Brain pericyte (primary cell): ENCODE results near the gene HMGB2.

Experiments
- DNase-seq: peaks from one replicate; pipeline ENCODE4 v3.0.0-alpha.2; 2012; ENCODE audit warnings: low read depth, low spot score

Gene HMGB2

DNA sequence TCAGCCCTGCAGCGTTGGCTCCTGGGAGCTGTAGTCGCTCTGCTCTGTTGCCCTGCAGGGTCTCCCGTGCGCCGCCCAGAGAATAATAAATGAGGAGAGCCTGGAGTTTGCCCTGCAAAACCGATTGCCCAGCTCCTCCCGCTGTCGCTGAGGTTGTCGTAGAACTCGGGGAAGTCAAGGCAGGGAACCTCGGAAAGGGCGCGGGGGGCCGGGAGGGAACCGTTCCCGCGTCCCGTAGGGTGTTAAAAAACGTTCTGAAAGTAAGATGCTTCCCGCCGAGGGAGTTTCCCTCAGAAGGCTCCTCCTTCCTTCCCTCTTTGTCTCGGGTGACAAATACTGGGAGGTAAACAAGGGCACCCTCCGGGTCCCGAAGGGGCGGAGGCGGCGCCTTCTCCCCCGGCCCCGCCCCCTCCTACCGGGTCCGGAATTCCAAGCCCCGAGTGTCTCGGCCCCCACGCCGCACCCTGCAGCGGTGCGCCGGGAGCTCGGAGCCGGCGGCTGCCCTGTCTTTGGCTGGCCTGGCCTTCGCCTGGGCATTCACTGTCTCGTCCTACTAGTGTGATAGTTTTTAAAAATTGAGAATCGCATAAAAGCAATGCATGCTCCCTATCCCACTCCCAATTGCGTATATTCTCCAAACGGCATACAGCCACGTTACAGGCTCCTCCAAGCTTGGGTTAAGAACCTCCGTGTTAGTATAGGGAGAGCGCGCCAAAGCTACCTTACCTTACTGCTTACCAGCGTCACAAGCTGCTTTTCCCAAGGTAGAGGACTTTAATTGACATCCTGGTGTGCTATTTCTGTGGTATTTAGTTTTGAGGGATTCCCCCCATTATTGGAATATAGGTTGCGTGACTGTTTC lies 964 bp upstream of the HMGB2 start:
- peak; percentile 12 for DNase-seq

DNA sequence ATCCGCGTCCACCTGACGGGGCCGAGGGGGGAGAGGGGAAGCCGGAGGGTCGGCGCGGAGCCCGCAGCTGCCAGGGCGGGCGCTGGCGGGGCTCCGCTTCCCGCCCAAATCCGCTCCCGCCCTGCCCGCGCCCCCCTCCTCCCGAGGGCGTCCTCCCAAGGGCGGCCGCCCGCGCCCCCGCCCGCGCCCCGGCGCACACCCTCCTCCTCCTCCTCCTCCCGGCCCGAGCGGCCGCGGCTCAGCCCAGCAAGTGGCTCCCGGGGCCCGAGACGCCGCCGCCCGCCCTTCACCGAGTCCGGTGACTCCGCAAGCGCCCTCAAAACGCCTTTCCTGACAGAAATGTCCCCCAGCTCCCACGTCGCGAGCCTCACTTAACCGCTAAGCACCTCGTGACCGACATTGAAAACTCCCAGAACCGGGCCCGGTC lies 487 bp downstream of the HMGB2 start:
- DNase-seq, result no peak

DNA sequence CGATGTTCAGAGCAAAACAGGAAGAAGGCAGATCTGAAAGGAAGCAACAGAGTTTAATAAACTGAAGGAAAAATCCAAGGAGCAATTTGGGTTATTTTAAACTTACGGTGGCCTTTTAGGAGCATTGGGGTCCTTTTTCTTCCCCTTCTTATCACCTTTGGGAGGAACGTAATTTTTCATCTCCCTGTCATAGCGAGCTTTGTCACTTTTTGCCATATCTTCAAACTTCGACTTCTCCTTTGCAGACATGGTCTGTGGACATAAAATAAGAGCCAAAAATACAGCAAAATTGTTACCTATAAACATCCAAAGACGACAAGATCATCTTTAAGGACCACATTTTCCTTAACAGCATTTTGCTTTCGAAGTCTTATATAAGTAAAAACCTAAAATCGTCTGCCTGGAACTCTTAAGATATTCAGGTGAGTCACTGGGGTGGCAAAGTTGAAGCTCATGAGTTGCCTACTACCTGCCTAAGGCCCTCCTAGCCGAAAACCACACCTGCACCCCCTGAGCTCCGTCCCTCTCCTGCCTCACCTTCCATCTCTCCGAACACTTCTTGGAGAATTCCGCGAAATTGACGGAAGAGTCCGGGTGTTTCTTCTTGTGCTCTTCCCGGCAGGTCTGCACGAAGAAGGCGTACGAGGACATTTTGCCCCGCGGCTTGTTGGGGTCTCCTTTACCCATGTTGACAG lies 1.0 kb downstream of the HMGB2 start:
- DNase-seq, result no peak

DNA sequence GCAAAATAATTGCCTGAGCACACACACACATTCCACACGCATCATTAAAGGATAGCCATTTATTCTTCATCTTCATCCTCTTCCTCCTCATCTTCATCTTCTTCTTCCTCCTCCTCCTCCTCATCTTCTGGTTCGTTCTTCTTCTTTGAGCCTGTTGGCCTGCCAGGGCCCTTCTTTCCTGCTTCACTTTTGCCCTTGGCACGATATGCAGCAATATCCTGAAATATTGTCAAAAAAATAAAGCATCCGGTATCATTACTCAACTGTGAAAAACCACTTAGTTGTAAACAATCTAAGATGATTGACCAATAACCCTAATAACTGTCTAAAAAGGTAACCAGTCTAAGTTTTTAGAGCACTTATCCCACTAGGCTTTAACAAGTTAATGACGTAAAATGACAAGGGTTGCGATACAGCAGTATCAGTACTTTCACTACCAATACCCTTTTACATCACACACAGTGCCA lies 2.1 kb downstream of the HMGB2 start:
- DNase-seq, result no peak

- no peak for DNase-seq
Measured at GRCh38 chr4:173330590-173330989, 3.6 kb downstream of the HMGB2 start.

- DNase-seq, result no peak
Measured at GRCh38 chr4:173328236-173328901, 5.8 kb downstream of the HMGB2 start.

DNA sequence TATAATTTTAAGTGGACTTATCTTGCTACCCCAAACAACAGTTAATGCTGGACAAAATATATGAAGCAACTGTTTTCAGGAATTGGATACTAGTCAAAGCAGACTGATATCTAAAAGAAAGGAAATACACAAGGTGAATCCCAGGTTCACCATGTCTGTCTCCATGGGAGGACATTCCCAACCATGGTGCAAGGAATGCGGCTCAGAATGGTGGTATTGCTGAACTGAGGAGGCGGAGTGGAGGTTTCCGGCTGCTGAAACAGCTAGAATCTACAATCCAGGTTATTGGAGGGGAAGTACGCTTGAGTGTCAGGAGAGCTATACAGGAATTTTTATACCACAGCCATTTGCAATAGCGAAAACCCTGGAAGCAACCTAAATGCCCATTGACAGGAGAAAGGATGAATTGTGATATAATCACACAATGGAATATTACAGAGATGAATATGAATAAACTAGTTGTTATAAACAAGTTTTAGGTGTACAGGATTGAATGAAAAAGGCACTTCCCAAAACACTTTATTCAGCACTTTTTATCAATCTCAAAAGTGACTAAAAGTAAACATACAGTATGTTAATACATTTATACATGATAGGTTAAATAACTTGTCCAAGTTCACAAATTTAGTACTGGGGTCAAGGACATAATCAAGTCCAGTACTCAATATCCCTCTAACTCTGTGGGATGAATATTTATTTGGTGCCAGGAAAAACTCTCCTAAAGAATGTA lies 9.0 kb downstream of the HMGB2 start:
- DNase-seq, result no peak

DNA sequence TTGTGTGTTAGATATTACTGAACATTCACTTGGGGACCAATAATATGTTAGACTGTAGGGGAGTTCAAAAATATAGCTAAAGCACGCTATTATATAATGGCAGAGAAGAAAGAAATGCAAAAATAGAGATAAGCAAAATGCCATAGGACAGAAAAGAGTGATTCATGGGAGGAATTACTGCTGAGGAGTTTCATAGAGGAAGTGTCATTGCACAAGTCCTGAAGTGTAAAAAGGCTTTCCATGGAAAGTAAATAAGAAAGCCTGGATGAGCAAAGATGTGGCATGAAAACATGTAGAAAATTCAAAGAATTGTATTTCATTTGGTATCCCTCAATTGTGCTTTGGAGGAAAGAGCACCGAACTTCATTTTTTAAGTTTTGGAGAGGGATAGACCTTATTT lies 14.5 kb downstream of the HMGB2 start:
- DNase-seq, result no peak

- DNase-seq, result no peak
Measured at GRCh38 chr4:173318648-173319211, 15.4 kb downstream of the HMGB2 start.

DNA sequence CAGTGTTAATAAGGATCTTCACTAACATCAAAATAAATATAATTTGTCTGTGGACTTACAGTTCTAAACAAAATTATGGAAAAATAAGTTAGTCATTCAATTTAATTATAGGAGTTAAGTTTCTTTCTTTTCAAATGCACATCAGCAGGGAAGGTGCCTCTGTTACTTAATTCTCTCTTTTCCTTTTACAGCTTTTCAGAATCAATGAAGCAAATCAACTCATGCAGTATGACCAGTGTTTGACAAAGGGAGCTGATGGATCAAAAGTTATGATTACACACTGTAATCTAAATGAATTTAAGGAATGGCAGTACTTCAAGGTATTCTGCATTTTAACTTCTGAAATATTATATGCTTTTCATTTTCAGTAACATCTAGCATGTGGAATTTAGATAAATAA lies 15.9 kb downstream of the HMGB2 start:
- DNase-seq, result no peak

DNA sequence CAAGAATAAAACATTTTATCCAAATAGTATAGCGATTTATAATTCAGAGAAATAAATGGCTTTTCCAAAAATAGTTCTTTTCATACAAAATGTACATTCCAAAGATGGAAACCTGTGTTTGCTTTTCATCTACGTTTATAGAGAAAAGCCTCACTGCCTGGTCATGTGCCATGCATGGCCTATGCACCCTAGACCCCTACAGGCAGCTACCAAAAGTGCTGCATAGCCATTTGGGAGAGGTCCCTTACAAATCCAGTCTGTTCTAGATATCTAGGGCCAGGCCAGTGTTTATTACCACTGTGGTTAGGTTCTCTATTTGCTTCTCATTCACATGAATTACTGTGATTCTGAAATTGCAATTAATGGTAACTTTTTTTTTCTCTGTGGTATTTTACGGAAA lies 17.2 kb downstream of the HMGB2 start:
- no peak for DNase-seq

GRCh38 chr4:173316060-173316459 lies 18.1 kb downstream of the HMGB2 start:
- DNase-seq, result no peak

- DNase-seq, result no peak
Measured at GRCh38 chr4:173314715-173315114, 19.4 kb downstream of the HMGB2 start.

DNA sequence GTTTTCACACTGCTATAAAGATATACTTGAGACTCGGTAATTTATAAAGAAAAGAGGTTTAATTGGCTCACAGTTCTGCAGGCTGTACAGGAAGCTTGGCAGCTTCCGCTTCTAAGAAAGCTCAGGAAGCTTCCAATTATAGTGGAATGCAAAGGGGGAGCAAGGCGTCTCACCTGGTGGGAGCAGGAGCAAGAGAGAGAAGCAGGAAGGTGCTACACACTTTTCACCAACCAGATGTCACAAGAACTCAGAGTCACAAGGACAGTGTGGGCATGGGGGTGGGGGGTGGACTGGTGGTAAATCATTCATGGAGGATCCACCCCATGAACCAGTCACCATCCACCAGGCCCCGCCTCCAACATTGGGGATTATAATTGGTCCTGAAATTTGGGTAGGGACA lies 22.8 kb downstream of the HMGB2 start:
- no peak for DNase-seq

- DNase-seq, result no peak
Measured at GRCh38 chr4:173307778-173308177, 26.4 kb downstream of the HMGB2 start.

- DNase-seq, result no peak
Measured at GRCh38 chr4:173301518-173302201, 32.5 kb downstream of the HMGB2 start.

GRCh38 chr4:173294444-173294843 lies 39.7 kb downstream of the HMGB2 start:
- no peak for DNase-seq

DNA sequence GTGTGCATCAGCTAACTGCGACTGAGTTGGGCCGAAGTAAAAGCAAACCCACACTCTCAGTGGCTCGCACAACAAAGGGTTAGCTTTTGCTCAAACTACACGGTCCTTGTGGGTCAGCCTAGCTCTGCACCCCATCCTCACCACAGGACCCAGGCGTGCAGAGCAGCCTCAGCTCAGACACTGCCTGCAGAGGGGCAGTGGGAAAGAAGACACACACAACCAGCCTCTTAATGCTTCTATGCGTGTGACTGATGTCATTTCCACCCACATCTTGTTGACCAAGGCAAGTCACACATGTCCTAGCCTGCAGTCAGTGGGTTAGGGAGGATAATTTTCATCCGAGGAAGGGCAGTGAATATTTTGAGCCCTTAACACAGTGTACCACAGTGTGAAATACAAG lies 40.5 kb downstream of the HMGB2 start:
- DNase-seq, result no peak

DNA sequence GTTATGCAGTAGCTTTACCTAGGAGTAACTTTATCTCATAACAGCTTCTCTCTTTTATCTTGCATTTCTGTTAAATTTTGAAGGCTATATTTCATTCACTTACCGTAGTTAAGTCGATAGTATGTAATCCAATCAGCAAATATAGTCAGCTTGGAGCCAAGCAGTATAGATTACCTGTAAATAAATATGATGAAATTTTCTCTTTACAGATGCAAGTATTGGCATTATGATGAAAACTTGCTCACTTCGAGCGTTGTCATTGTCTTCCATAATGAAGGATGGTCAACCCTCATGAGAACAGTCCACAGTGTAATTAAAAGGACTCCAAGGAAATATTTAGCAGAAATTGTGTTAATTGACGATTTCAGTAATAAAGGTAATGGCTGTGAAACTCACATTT lies 42.3 kb downstream of the HMGB2 start:
- DNase-seq, result no peak

DNA sequence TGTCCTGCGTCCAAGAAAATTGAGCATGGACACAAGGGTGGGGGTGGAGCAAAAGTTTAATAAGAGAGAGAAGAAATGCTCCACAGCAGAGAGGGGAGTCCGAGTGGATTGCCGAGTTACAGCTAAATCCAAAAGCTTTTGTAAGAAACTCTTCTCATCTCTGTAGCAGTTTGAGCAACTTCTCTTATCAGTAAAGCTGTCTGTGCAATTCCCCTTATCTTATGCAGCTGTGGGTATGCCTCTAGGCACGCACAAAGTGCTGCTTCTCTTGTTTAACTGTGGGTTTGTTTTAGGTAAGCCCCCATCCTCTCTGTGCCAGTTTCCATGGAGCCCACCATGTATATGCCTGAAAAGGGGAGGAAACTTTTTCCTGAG lies 44.8 kb downstream of the HMGB2 start:
- DNase-seq, result no peak
